Dendritic cell treated with granulocyte-macrophage colony-stimulating factor and Interleukin-4, amounts not matched to agents 40 ng/mL and 50 ng/mL, for 4 days (primary cell): Measurements from ENCODE around the gene LRRC26.
"Not testable (repeated sequence)": the region's sequence is repeated elsewhere in the genome, so short reads cannot be mapped to it uniquely, and the experiment has no call there.

Experiments used
- H3K27ac Mint-ChIP-seq: one replicate; pipeline ENCODE4 v1.8.0; 2022; ENCODE audit warnings: mild to moderate bottlenecking, mixed read lengths
- H3K27me3 Mint-ChIP-seq: one replicate; pipeline ENCODE4 v1.8.0; 2022; ENCODE audit warnings: mild to moderate bottlenecking, mixed read lengths
- H3K36me3 Mint-ChIP-seq: one replicate; pipeline ENCODE4 v1.8.0; 2022; ENCODE audit warnings: low read depth, mixed read lengths
- H3K4me1 Mint-ChIP-seq: one replicate; pipeline ENCODE4 v1.8.0; 2022; ENCODE audit warnings: low read depth, mixed read lengths
- H3K4me3 Mint-ChIP-seq: one replicate; pipeline ENCODE4 v1.8.0; 2022; ENCODE audit warnings: mild to moderate bottlenecking, moderate library complexity, mixed read lengths
- H3K9me3 Mint-ChIP-seq: one replicate; pipeline ENCODE4 v1.8.0; 2022; ENCODE audit warnings: mixed read lengths
- intact Hi-C: fragments of 100-400 bp; cut with micrococcal nuclease; formaldehyde crosslinking; loops from one replicate; pipeline ENCODE4 v1.15.0; 2022

Gene LRRC26

GRCh38 chr9:137139468-137140150 is 30.2 kb downstream of the LRRC26 start:
- peaks cover 11% of the 10 kb centered on the region for H3K4me1 Mint-ChIP-seq
- peaks cover 84% of the 10 kb centered on the region for H3K27me3 Mint-ChIP-seq
- intact Hi-C loops = no loop called here
- no peaks in the 10 kb centered on the region for H3K36me3 Mint-ChIP-seq
- no peak overlapping the region for H3K27ac Mint-ChIP-seq
- H3K4me3 Mint-ChIP-seq = no peak overlapping the region
- no peaks in the 10 kb centered on the region for H3K9me3 Mint-ChIP-seq

- Mint-ChIP-seq H3K36me3 (no peaks in the 10 kb centered on the region), H3K9me3 (no peaks in the 10 kb centered on the region), H3K27ac (no peak within 1 kb of the TSS), H3K4me1 (peaks cover 11% of the 10 kb centered on the region), H3K4me3 (no peak within 1 kb of the TSS), H3K27me3 (peaks cover 84% of the 10 kb centered on the region)
- intact Hi-C loops = no loop called here
These were observed 31.0 kb downstream of the LRRC26 start, which contains the start of gene GRIN1 for GRCh38 chr9:137138722-137139467. GRIN1 (plus strand) TSS chr9:137139154; CDS start chr9:137139487, 333 bp downstream.

DNA sequence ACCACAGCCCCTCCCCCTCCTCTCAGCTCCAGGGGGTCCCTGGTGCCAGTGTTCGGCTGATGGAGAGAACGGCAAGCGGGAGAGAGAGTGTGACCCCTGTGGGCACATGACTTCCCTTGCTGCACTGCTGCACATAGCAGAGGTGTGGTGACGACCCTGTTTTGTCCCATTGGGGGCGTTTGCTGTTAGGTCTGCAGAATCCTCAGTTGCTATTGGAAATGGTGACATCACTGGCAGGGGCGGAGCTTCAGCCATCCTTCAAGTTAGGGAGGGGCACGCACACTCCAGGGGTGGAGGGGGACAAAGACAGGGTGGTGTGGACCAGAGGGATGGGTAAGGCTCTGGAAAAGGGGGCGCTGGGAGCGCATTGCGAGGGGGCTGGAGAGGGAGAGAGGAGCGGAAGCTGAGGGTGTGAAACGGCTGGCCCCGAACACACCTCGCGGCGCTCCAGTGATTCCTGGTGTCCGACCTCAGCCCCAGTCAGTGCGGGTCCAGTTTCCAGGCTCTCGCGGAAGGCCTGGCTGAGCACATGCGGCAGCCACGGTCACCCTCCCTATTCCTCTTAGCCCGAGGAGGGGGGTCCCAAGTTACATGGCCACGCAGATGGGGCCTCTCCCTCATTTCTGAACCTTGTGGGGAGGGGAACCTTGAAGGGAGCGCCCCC is 31.7 kb downstream of the LRRC26 start:
- no peaks in the 10 kb centered on the region for H3K36me3 Mint-ChIP-seq
- H3K4me3 Mint-ChIP-seq = no peak overlapping the region
- peaks cover 82% of the 10 kb centered on the region for H3K27me3 Mint-ChIP-seq
- H3K4me1 Mint-ChIP-seq = peaks cover 11% of the 10 kb centered on the region
- H3K9me3 Mint-ChIP-seq = no peaks in the 10 kb centered on the region
- H3K27ac Mint-ChIP-seq = no peak overlapping the region
- intact Hi-C loops = no loop called here

DNA sequence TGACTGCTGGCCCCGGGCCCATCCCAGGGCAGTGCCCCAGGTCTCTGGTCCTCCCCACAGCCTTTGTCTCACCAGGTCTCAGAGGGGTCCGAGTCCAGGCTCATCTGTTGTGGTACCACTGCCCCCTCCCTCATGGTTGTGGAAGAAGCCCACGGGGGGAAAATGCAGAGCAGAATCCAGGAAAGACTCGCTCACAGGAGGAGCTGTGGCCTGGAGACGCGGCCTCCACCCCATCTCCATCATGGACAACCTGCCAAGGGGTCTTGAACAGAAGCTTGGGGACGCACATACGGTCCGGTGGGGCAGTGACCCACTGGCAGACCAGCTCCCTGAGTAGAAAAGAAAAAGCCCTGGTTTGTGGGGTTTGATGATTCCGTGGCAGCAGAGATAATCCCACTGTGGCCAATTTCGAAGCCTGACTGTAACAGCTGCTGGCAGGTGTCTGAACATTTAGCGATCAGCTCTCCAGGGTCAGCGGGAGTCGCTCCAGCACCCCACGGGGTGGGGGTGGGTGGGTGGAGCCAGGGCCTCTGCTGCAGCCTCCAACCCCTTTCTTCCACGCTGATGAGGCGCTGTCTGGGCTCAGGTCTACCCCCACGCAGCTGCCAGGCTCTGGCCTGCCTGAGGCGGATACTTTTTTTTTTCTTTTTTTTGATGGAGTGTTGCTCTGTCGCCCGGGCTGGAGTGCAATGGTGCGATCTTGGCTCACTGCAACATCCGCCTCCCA is 32.8 kb downstream of the LRRC26 start:
- peaks cover 11% of the 10 kb centered on the region for H3K4me1 Mint-ChIP-seq
- no peak overlapping the region for H3K4me3 Mint-ChIP-seq
- no peaks in the 10 kb centered on the region for H3K36me3 Mint-ChIP-seq
- peaks cover 80% of the 10 kb centered on the region for H3K27me3 Mint-ChIP-seq
- H3K27ac Mint-ChIP-seq = no peak overlapping the region
- intact Hi-C loops = no loop called here
- H3K9me3 Mint-ChIP-seq = no peaks in the 10 kb centered on the region

DNA sequence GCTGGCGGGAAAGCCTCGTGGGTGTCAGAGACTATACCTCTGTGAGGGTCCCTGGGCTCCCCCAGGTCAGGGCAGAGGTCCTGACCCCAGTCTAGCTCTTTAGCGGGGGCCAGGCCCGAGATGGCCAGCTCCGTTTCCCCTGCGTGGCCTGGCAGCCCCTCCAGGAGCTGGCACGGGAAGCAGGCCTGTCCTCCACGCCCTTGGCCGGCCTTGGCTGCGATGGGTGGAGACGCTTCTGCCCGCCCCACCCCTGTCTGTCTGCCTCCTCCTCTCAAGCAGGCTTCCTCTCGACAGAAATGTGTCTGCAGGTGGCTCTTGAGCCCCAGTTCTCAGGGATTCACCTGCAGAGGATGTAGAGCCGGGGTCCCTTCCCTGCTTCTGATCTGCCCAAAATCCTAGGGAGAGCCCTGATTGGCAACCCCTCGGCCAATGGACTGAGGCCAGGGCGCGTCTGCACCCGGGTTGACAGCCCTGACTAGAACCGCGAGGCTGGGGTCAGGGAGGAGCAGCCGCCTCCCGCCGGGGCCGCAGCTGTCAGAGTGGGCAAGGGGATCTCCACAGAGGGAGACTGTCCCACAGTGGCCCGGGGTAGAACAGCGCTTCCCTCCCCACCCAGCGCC is 33.5 kb downstream of the LRRC26 start:
- Mint-ChIP-seq H3K27me3 (peaks cover 78% of the 10 kb centered on the region), H3K27ac (no peak overlapping the region)
- intact Hi-C loops = no loop called here

DNA sequence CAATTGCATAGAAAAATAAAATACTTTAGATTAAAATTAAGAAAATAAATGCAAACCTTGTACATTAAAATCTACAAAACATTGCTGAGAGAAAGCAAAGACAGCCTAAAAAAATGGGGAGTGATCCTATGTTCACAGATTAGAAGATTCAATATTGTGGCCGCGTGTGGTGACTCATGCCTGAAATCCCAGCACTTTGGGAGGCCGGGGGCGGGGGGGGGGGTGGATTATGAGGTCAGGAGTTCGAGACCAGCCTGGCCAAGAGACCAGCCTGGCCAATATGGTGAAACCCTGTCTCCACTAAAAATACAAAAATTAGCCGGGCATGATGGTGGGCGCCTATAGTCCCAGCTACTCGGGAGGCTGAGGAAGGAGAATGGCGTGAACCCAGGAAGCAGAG is 34.7 kb downstream of the LRRC26 start:
- intact Hi-C loops, H3K27ac Mint-ChIP-seq, H3K4me3 Mint-ChIP-seq, H3K36me3 Mint-ChIP-seq, H3K9me3 Mint-ChIP-seq: not testable (repeated sequence)
- Mint-ChIP-seq H3K27me3 (peaks cover 76% of the 10 kb centered on the region), H3K4me1 (peaks cover 17% of the 10 kb centered on the region)

More for the DNA sequence above, 33.5 kb downstream of the LRRC26 start:
- Mint-ChIP-seq H3K4me1 (peaks cover 11% of the 10 kb centered on the region), H3K4me3 (no peak overlapping the region), H3K9me3 (no peaks in the 10 kb centered on the region), H3K36me3 (no peaks in the 10 kb centered on the region)

DNA sequence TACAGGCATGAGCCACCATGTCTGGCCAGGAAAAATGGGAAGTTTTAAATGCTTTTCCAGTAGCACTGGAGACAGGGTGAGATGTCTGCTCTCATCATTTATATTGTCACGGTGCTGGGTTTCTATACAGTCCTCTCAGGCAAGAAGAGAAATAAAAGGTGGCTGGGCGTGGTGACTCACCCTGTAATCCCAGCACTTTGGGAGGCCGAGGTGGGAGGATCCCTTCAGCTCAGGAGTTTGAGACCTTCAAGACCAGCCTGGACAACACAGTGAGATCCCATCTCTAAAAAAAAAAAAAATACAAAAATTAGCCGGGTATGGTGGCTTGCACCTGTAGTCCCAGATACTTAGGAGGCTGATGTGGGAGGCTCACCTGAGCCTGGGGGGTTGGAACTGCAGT is 35.7 kb downstream of the LRRC26 start:
- Mint-ChIP-seq H3K4me3 (no peak overlapping the region), H3K36me3 (peaks cover 5% of the 10 kb centered on the region), H3K27ac (no peak overlapping the region), H3K9me3 (no peaks in the 10 kb centered on the region), H3K4me1 (peaks cover 17% of the 10 kb centered on the region), H3K27me3 (peaks cover 67% of the 10 kb centered on the region)
- intact Hi-C loops = no loop called here

DNA sequence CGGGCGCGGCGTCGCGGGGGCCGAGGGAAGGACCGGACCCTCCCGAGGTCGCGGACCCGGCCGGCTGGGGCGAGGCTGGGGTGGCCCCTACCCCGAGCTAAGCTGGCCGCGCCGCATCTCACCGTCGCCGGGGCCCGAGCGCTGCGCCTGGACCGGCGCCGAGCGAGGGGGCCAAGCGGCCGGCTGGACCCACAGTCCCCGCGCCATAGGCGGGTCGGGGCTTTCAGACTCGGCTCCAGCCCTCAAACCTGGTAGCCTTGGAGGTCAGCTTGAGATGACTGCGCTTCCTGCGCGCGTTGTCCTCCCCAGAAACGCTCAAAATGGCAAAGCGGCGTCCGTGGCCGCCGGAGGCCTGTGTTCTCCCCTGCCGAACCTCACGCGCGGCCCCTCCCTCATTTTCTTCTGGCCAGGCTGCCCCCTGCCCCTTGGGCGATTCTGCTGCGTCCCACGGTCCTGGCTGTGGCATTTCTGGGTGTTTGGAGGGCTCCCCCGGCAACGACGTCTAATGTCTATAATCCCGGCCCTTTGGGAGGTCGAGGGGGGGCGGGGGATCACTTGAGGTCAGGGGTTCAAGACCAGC is 39.6 kb downstream of the LRRC26 start:
- Mint-ChIP-seq H3K36me3 (peaks cover 11% of the 10 kb centered on the region), H3K4me1 (peaks cover 28% of the 10 kb centered on the region), H3K9me3 (no peaks in the 10 kb centered on the region), H3K4me3 (peak overlapping the region; percentile 76), H3K27me3 (peaks cover 36% of the 10 kb centered on the region), H3K27ac (peak overlapping the region; percentile 61)
- intact Hi-C loops = no loop called here

- peaks cover 11% of the 10 kb centered on the region for H3K36me3 Mint-ChIP-seq
- no peaks in the 10 kb centered on the region for H3K9me3 Mint-ChIP-seq
- peaks cover 28% of the 10 kb centered on the region for H3K4me1 Mint-ChIP-seq
- peak overlapping the region; percentile 80 for H3K4me3 Mint-ChIP-seq
- intact Hi-C loops = loop anchor here (10.0 kb wide), 1 partner anchor 45 kb away; the partner anchor contains the start of genes LRRC26 and TMEM210
- peak overlapping the region; percentile 61 for H3K27ac Mint-ChIP-seq
- H3K27me3 Mint-ChIP-seq = peaks cover 34% of the 10 kb centered on the region
These were observed 40.2 kb downstream of the LRRC26 start for GRCh38 chr9:137129456-137130175.

DNA sequence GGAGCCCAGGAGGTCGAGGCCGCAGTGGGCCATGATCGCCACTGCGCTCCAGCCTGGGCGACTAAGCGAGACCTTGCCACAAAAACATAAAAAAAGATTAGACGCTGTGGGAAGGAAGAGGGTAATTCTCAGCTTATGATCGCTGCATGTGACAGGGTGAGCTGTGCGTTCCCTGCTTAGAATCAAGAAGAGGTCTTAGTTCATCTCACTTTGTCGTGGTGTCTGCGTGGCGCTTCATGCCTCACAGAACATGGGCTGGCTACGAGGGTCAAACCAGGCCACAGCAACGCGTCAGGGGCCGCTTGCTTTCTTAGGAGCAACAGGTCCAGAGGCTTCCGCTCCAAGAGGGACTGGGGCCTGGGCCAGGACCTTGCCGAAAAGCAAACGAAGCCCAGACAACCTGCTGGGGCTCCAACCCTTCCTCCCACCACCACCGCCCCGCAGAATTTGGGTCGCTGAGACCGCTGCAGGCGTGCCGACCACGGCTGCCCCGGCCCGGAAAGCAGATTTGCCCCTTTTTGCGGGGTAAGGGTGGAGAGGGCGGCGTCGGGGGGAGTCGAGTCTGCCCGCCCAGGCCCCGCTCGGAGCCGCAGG is 40.9 kb downstream of the LRRC26 start:
- Mint-ChIP-seq H3K9me3 (no peaks in the 10 kb centered on the region), H3K27ac (peak overlapping the region; percentile 61), H3K4me3 (peak overlapping the region; percentile 80), H3K4me1 (peaks cover 28% of the 10 kb centered on the region), H3K27me3 (peaks cover 27% of the 10 kb centered on the region), H3K36me3 (peaks cover 11% of the 10 kb centered on the region)
- intact Hi-C loops = loop anchor here (10.0 kb wide), 1 partner anchor 46 kb away; the partner anchor contains the start of genes LRRC26 and TMEM210

GRCh38 chr9:137128158-137128861 is 41.5 kb downstream of the LRRC26 start:
- Mint-ChIP-seq H3K4me3 (peak overlapping the region; percentile 80), H3K9me3 (no peaks in the 10 kb centered on the region), H3K27ac (peak overlapping the region; percentile 61), H3K36me3 (peaks cover 11% of the 10 kb centered on the region), H3K27me3 (peaks cover 24% of the 10 kb centered on the region), H3K4me1 (peaks cover 28% of the 10 kb centered on the region)
- intact Hi-C loops = loop anchor here (10.0 kb wide), 1 partner anchor 46 kb away; the partner anchor contains the start of genes LRRC26 and TMEM210
